Retinal pigment epithelial cell (primary cell): Measurements from ENCODE around the gene BCO1.

Experiments used
- DNase-seq: peaks from one replicate; pipeline ENCODE4 v3.0.0-alpha.2; 2010; ENCODE audit warnings: low read depth
- H3K4me3 ChIP-seq: 2 replicates; pipeline ENCODE4 v1.5.1; 2011; ENCODE audit warnings: mild to moderate bottlenecking, low read length, control low read depth, moderate library complexity
- CTCF ChIP-seq: conservative IDR thresholded peaks from 2 replicates; pipeline ENCODE4 v1.5.1; 2011; ENCODE audit warnings: low read depth, low read length, control low read depth, inconsistent platforms

Gene BCO1

GRCh38 chr16:81315271-81316175, 77.0 kb downstream of the BCO1 start:
- peak; percentile 20 for TF ChIP-seq CTCF
- peak overlapping the region; percentile 97 for H3K4me3 ChIP-seq
- no peak for DNase-seq

- no peak for DNase-seq
- TF ChIP-seq CTCF = no peak
- H3K4me3 ChIP-seq = peak overlapping the region; percentile 97
Observed at GRCh38 chr16:81316176-81316496, 77.6 kb downstream of the BCO1 start.

- no peak overlapping the region for H3K4me3 ChIP-seq
- no peak for DNase-seq
- TF ChIP-seq CTCF = no peak
Observed at GRCh38 chr16:81318711-81319110, 80.2 kb downstream of the BCO1 start.

GRCh38 chr16:81319221-81319912, 80.9 kb downstream of the BCO1 start:
- no peak for DNase-seq
- no peak overlapping the region for H3K4me3 ChIP-seq
- no peak for TF ChIP-seq CTCF

GRCh38 chr16:81321039-81321438, 82.5 kb downstream of the BCO1 start:
- no peak for DNase-seq
- no peak for TF ChIP-seq CTCF
- no peak overlapping the region for H3K4me3 ChIP-seq

- no peak for DNase-seq
- no peak overlapping the region for H3K4me3 ChIP-seq
- TF ChIP-seq CTCF = no peak
Observed at GRCh38 chr16:81321536-81321935, 83.0 kb downstream of the BCO1 start.

- TF ChIP-seq CTCF = no peak
- no peak overlapping the region for H3K4me3 ChIP-seq
- no peak for DNase-seq
Observed at GRCh38 chr16:81324808-81325207, 86.3 kb downstream of the BCO1 start.
